Stomach (tissue), 9 donors: ENCODE data around the gene IKZF1. TPM values are rescaled to one million over a fixed set of nuclear protein-coding genes. Genes with fewer than 3 reads are reported as not detected.

Experiments
- DNase-seq, 2 donors: peaks; one replicate each; pipeline versions ENCODE4 v3.0.0 to v3.0.0-alpha.2; 2013 to 2019
- H3K27ac ChIP-seq, 5 donors: fragments of 200-600 bp in 4 of 5; sonication (generic) in 4 of 5; one replicate each; pipeline ENCODE4 v1.5.1; 2013 to 2019; ENCODE audit warnings: mild to moderate bottlenecking in 1 of 5, moderate library complexity in 1 of 5
- H3K27me3 ChIP-seq, 3 donors: fragments of 200-600 bp; sonication (generic); one replicate each; pipeline ENCODE4 v1.5.1; 2017 to 2019; ENCODE audit warnings: mixed run types in 1 of 3
- H3K36me3 ChIP-seq, 4 donors: fragments of 200-600 bp; sonication (generic); 1 replicate in 3 of 4; 2 replicates in 1 of 4; pipeline ENCODE4 v1.5.1; 2016 to 2019
- H3K4me1 ChIP-seq, 4 donors: fragments of 200-600 bp; sonication (generic); one replicate each; pipeline ENCODE4 v1.5.1; 2016 to 2019
- H3K4me3 ChIP-seq, 4 donors: fragments of 200-600 bp; sonication (generic) in 3 of 4; one replicate each; pipeline ENCODE4 v1.5.1; 2016 to 2019; ENCODE audit warnings: mild to moderate bottlenecking in 1 of 4
- H3K9me3 ChIP-seq, 4 donors: fragments of 200-600 bp; sonication (generic); one replicate each; pipeline ENCODE4 v1.5.1; 2016 to 2019
- EP300 ChIP-seq: sonication (generic); formaldehyde crosslinking; IDR thresholded peaks from one replicate; pipeline ENCODE4 v1.6.1; 2017; ENCODE audit warnings: antibody characterized with exemption
- POLR2A ChIP-seq, 4 donors: fragments of 450-650 bp; IDR thresholded peaks; one replicate each; pipeline ENCODE4 v1.6.1; 2016; ENCODE audit warnings: antibody characterized with exemption in 4 of 4, control low read depth in 2 of 4, mild to moderate bottlenecking in 1 of 4, moderate library complexity in 1 of 4
- POLR2AphosphoS5 ChIP-seq, 3 donors: sonication (generic); formaldehyde crosslinking; IDR thresholded peaks; one replicate each; pipeline ENCODE4 v1.6.1; 2016; ENCODE audit warnings: antibody characterized with exemption in 3 of 3
- WGBS, 5 donors: extraction: QIAGEN DNeasy Blood & Tissue Kit in 3 of 5; methylation state at CpG; one replicate each; pipeline versions ENCODE4 v1.1.5 to v1.1.7; 2013 to 2018; 5-methylcytosine and 5-hydroxymethylcytosine counted together
- intact Hi-C: fragments of 100-400 bp; cut with DNase I; formaldehyde crosslinking; loops from one replicate; pipeline ENCODE4 v1.15.1; 2023; ENCODE audit warnings: low total_unique reads
- polyA plus RNA-seq, 3 donors: library from polyadenylated mRNA; stranded (reverse); fragments of 200-250 nt; gene quantifications; one replicate each; pipeline ENCODE4 v1.2.3, GENCODE V29; 2013
- total RNA-seq, 5 donors: library from RNA; depleted of rRNA; stranded (reverse); fragments of >200 nt; gene quantifications; one replicate each; pipeline versions ENCODE4 v1.1.0 to v1.2.3, GENCODE V29; 2014 to 2016
- TF ChIP-seq, protein P1 (sequence below), 7 experiments: fragments of 450-650 bp in 4 of 7; fragments of 200-600 bp in 3 of 7; sonication (generic) in 3 of 7; IDR thresholded peaks; one replicate each; pipeline ENCODE4 v1.5.1; 2016 to 2019; ENCODE audit warnings: antibody characterized with exemption in 7 of 7, control low read depth in 2 of 7, mild to moderate bottlenecking in 1 of 7
- donor health status: healthy with polysubstance abuse.
- donor health status: Bipolar disorder and iron deficiency.
- donor health status: healthy.

IKZF1 gene
- total and polyA plus RNA-seq, 8 donors: 1.5 to 139 (median 9.7) TPM

DNA sequence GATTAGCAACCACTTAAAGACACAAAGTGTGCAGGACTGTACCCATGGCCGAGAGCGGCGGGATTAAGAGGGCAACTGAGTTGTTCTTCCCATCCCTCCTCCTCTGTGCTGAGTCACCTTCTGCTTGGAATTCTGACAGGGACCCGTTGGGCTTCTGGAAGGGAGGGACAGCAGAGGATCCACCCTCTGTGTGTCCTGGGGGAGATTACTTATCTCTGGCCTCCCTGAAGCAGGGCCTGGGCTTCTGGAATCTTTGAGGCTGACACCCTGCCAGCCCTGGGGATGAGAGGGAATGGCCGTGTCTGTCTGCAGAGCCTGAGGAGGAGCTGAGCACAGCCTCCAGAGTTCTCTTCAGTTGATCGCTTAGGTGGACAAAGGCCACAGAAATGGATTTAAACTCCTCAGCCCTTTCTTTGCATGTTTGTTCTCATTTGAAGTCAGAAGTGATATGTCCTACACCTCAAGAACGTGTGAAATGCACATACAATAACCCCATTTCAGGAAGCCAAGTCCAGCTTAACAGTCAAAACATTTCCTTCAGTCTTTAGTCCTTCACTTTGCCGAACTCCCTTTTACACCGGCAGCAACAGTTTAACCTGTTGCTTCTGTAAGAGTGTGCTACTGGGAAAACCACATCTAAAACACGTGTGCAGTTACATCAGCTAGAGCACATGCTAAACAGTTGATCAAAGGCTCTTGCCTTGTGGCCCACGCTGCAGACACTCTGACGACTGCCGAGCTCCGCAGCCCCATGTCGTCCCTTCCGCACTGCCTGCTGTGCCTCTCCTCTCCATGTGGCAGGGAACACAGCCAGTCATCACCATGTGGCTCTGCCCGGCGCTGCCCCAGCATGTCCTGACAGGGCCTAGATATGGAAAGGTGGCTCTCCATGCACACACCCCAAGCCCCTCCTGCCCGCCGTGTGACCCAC lies 55.7 kb downstream of the IKZF1 start:
- DNase-seq: peak in 1 of 2 donors; percentile 70
- H3K4me1 ChIP-seq: peaks cover 0 to 23% (median 0%) of the 10 kb centered on the region in 4 donors
- WGBS, 5 donors: 62 to 72% (median 66%) methylated on average over 19 to 20 of the region's 20 CpGs
- H3K36me3 ChIP-seq: no peaks in the 10 kb centered on the region
- peak overlapping the region in 4 of 5 donors; percentile 17 to 64 (median 44) for H3K27ac ChIP-seq
- TF ChIP-seq POLR2A (IDR thresholded peaks at IDR 0.05): no peak
- TF ChIP-seq POLR2AphosphoS5 (IDR thresholded peaks at IDR 0.05): peak in 2 of 3 donors; percentile 28 to 43
- H3K4me3 ChIP-seq: no peak overlapping the region
- intact Hi-C loops: no loop called here
- no peaks in the 10 kb centered on the region for H3K27me3 ChIP-seq
- H3K9me3 ChIP-seq: no peaks in the 10 kb centered on the region

DNA sequence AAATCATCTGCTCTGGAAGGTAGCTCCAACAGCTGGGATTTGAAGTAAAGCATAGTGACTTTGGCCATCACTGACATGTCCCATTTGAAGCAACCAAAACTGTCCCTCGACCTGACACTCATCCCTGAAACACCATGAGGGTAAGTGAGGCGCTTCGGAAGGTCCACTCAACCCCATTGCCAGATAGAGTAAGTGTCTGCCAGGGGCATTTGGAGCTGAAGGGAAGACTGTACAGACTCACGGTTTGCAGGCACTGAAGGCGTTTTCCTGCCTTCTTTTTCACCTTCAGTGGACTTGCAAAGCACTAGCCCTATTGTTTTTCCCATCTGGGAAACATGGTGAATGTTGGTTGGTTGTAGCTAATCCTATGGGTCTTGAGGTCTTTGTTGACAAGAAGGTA lies 57.6 kb downstream of the IKZF1 start:
- no peaks in the 10 kb centered on the region for H3K9me3 ChIP-seq
- no peaks in the 10 kb centered on the region for H3K36me3 ChIP-seq
- no peak overlapping the region for H3K4me3 ChIP-seq
- no peaks in the 10 kb centered on the region for H3K27me3 ChIP-seq
- WGBS, 5 donors: 63 to 81% (median 69%) methylated on average over 5 of the region's 5 CpGs
- no peak for DNase-seq
- H3K27ac ChIP-seq: peak overlapping the region in 2 of 5 donors; percentile 46 to 58
- TF ChIP-seq POLR2AphosphoS5 (IDR thresholded peaks at IDR 0.05): no peak
- no peak for TF ChIP-seq POLR2A (IDR thresholded peaks at IDR 0.05)
- TF ChIP-seq, protein P1, sequence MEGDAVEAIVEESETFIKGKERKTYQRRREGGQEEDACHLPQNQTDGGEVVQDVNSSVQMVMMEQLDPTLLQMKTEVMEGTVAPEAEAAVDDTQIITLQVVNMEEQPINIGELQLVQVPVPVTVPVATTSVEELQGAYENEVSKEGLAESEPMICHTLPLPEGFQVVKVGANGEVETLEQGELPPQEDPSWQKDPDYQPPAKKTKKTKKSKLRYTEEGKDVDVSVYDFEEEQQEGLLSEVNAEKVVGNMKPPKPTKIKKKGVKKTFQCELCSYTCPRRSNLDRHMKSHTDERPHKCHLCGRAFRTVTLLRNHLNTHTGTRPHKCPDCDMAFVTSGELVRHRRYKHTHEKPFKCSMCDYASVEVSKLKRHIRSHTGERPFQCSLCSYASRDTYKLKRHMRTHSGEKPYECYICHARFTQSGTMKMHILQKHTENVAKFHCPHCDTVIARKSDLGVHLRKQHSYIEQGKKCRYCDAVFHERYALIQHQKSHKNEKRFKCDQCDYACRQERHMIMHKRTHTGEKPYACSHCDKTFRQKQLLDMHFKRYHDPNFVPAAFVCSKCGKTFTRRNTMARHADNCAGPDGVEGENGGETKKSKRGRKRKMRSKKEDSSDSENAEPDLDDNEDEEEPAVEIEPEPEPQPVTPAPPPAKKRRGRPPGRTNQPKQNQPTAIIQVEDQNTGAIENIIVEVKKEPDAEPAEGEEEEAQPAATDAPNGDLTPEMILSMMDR (IDR thresholded peaks at IDR 0.05): no peak
- no peak for TF ChIP-seq EP300
- H3K4me1 ChIP-seq: peaks cover 0 to 10% (median 0%) of the 10 kb centered on the region in 4 donors
- intact Hi-C loops: no loop called here

DNA sequence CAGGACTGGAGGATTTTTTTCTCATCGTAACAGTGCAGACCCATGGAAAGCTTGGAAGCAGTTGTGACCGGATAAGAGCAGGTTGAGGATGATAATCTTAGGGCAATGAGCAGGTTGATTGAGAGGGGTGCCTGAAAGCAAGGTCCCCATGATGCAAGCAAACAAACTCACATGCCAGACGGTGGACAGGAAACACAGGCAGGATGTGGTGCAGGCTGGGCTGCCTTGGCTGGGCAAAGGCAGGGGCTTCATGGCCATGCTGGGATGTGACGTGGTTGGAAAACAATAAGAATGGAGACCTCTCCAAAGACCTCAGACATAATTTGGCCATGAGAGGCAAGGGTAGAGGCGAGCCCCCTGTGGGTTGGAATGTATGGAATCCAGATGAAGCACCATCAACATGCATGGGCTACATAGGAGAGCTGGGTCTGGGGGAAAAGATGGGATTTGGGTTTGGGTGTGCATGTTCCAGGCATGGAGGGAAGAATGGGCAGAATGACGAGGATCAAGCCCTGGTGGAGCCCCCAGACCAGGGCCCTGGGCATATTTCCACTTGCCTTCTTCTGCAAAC lies 58.3 kb downstream of the IKZF1 start:
- intact Hi-C loops: no loop called here
- TF ChIP-seq POLR2A (IDR thresholded peaks at IDR 0.05): no peak
- TF ChIP-seq EP300: no peak
- no peak for TF ChIP-seq POLR2AphosphoS5 (IDR thresholded peaks at IDR 0.05)
- TF ChIP-seq, protein P1 (IDR thresholded peaks at IDR 0.05): no peak

DNA sequence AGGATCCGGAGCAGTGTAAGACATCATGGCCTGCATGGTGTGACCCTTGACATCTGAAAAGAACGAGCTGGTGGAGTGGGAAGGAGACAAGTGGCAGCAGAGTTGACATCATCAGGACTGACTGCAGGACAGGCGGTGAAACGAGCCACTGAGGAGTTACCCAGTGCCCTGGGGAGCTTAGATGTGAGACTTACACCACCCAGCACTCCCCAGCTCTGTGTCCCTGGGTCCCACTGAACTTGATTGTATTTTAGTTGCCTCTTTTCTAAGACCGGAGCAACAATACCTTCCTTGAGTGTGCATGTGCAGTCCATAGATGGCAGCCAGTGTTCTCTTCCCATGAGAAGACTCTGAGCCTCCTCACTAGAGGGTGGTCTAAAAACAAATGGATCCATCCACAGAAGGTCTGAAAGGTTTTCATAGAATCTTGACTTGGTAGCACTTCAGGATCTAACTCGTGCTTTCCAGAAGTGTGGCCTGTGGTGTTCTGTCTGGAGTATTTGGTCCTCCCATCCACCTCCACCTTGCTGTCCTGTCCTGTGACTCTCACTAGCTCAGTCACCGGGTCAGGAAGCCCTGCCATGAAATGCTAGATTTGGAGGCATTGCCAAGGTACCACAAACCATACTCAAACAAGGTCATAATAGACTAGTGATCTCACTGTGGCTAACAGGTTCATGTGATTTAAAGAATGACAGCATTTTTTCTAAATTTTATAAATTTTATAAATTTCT lies 59.0 kb downstream of the IKZF1 start:
- WGBS, 5 donors: 66 to 86% (median 83%) methylated on average over 5 to 7 of the region's 7 CpGs
- H3K27ac ChIP-seq: peak overlapping the region in 3 of 5 donors; percentile 44 to 58 (median 46)

More for the DNA sequence above, 58.3 kb downstream of the IKZF1 start:
- H3K27ac ChIP-seq: peak overlapping the region in 3 of 5 donors; percentile 44 to 58 (median 46)
- no peaks in the 10 kb centered on the region for H3K36me3 ChIP-seq
- 58 to 71% (median 67%) methylated on average over 6 of the region's 6 CpGs for WGBS, 5 donors
- no peaks in the 10 kb centered on the region for H3K27me3 ChIP-seq
- H3K4me1 ChIP-seq: peaks cover 0 to 7% (median 0%) of the 10 kb centered on the region in 4 donors
- DNase-seq: peak in 1 of 2 donors; percentile 35
- H3K4me3 ChIP-seq: no peak overlapping the region
- no peaks in the 10 kb centered on the region for H3K9me3 ChIP-seq

More for the DNA sequence above, 59.0 kb downstream of the IKZF1 start:
- intact Hi-C loops: no loop called here
- Histone ChIP-seq H3K27me3 (no peaks in the 10 kb centered on the region), H3K9me3 (no peaks in the 10 kb centered on the region), H3K36me3 (no peaks in the 10 kb centered on the region), H3K4me1 (peaks cover 0 to 7% (median 0%) of the 10 kb centered on the region in 4 donors), H3K4me3 (no peak overlapping the region)
- DNase-seq: no peak
- no peak for TF ChIP-seq POLR2AphosphoS5 (IDR thresholded peaks at IDR 0.05)
- TF ChIP-seq, protein P1 (IDR thresholded peaks at IDR 0.05): no peak
- no peak for TF ChIP-seq EP300
